Psoas muscle (tissue), 8 donors: Measurements from ENCODE around the gene TRUB1. TPM values are rescaled to one million over a fixed set of nuclear protein-coding genes. Genes with fewer than 3 reads are reported as not detected.

Experiments used
- ATAC-seq, 4 donors: fragments of 200-7000 bp; cut with Tn5 transposase; one replicate each; pipeline ENCODE4 v1.9.1; 2020; ENCODE audit warnings: moderate library complexity in 3 of 4, mild to moderate bottlenecking in 2 of 4
- DNase-seq, 2 donors: peaks; one replicate each; pipeline ENCODE4 v3.0.0-alpha.2; 2020
- H3K27ac ChIP-seq: fragments of 200-600 bp; one replicate; pipeline ENCODE4 v1.8.0; 2022
- H3K27me3 ChIP-seq, 3 donors: fragments of 200-600 bp in 1 of 3; one replicate each; pipeline versions ENCODE4 v1.6.1 to v1.8.0; 2013 to 2022; ENCODE audit warnings: low read length in 2 of 3, mild to moderate bottlenecking in 2 of 3, moderate library complexity in 1 of 3; ENCODE audit not compliant: insufficient read depth in 3 of 3
- H3K36me3 ChIP-seq, 2 donors: fragments of 200-600 bp in 1 of 2; one replicate each; pipeline versions ENCODE4 v1.6.1 to v1.8.0; 2013 to 2022; ENCODE audit warnings: low read depth in 1 of 2, mild to moderate bottlenecking in 1 of 2, moderate library complexity in 1 of 2; ENCODE audit not compliant: insufficient read depth in 1 of 2
- H3K4me1 ChIP-seq: fragments of 200-600 bp; one replicate; pipeline ENCODE4 v1.8.0; 2022
- H3K4me3 ChIP-seq: fragments of 200-600 bp; one replicate; pipeline ENCODE4 v1.8.0; 2022; ENCODE audit warnings: mild to moderate bottlenecking
- H3K9me3 ChIP-seq: fragments of 200-600 bp; one replicate; pipeline ENCODE4 v1.8.0; 2022
- WGBS, 3 donors: extraction: QIAGEN DNeasy Blood & Tissue Kit; methylation state at CpG; one replicate each; pipeline versions ENCODE4 v1.1.6 to v1.1.7; 2013; 5-methylcytosine and 5-hydroxymethylcytosine counted together
- intact Hi-C, 2 donors: fragments of 100-400 bp; cut with DNase I; formaldehyde crosslinking; loops; one replicate each; pipeline versions ENCODE4 v1.11.0 to v1.14.2; 2022
- polyA plus RNA-seq, 3 donors: library from polyadenylated mRNA; stranded (reverse); fragments of 200-250 nt; gene quantifications; one replicate each; pipeline ENCODE4 v1.2.3, GENCODE V29; 2013
- total RNA-seq, 4 donors: library from RNA; stranded (reverse); fragmentation: NEBNext Ultra II Directional in 2 of 4; extraction: Animal tissue kit (Norgen Biotek cat#: 25700) in 2 of 4; gene quantifications; one replicate each; pipeline versions ENCODE4 v1.2.1 to v1.2.4, GENCODE V29; 2021 to 2023
- TF ChIP-seq, protein P1 (sequence below): fragments of 200-600 bp; IDR thresholded peaks from one replicate; pipeline ENCODE4 v1.8.0; 2022; ENCODE audit warnings: antibody characterized with exemption
- donor health status: healthy with polysubstance abuse.
- donor health status: DM: no; HTN: no; CAD: no; lungs with moderate emphysema.
- donor health status: Bipolar disorder and iron deficiency.
- donor health status: healthy.
- donor health status: DM: yes; HTN: yes; CAD: no.
- donor health status: DM: no; HTN: no; CAD: no.
- donor health status: DM: no; HTN: no; CAD: no.
- donor health status: DM: yes; HTN: yes; CAD: no.

The TRUB1 gene
- total and polyA plus RNA-seq, 7 donors, result 3.3 to 8.9 (median 8.4) TPM

DNA sequence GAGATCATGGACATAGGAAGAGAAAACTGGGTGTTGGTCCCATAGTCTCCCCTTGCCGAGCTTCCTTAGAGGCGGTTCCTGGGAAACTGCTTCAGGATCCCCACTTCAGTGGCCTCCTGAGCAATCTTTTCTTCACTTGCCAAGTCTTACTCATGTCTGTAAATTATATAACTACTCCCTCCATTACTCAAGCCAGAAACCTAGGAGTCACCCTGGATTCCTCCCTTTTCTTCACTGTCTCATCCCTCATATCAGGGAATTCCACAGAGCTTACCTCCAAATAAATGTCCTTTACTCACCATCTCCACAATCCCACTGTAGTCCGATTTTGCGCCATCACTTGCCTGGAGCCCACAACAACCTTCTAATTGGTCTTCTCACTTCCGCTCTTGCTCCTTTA is 29.1 kb upstream of the TRUB1 start:
- Histone ChIP-seq H3K36me3 (no peaks in the 10 kb centered on the region), H3K9me3 (no peaks in the 10 kb centered on the region), H3K4me1 (no peaks in the 10 kb centered on the region), H3K27me3 (no peaks in the 10 kb centered on the region), H3K27ac (no peak overlapping the region), H3K4me3 (no peak overlapping the region)
- ATAC-seq (no peak), DNase-seq (no peak)
- intact Hi-C loops, result no loop called here
- 88 to 97% (median 90%) methylated on average over 5 of the region's 5 CpGs for WGBS, 3 donors
- TF ChIP-seq, protein P1, sequence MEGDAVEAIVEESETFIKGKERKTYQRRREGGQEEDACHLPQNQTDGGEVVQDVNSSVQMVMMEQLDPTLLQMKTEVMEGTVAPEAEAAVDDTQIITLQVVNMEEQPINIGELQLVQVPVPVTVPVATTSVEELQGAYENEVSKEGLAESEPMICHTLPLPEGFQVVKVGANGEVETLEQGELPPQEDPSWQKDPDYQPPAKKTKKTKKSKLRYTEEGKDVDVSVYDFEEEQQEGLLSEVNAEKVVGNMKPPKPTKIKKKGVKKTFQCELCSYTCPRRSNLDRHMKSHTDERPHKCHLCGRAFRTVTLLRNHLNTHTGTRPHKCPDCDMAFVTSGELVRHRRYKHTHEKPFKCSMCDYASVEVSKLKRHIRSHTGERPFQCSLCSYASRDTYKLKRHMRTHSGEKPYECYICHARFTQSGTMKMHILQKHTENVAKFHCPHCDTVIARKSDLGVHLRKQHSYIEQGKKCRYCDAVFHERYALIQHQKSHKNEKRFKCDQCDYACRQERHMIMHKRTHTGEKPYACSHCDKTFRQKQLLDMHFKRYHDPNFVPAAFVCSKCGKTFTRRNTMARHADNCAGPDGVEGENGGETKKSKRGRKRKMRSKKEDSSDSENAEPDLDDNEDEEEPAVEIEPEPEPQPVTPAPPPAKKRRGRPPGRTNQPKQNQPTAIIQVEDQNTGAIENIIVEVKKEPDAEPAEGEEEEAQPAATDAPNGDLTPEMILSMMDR, result no peak

DNA sequence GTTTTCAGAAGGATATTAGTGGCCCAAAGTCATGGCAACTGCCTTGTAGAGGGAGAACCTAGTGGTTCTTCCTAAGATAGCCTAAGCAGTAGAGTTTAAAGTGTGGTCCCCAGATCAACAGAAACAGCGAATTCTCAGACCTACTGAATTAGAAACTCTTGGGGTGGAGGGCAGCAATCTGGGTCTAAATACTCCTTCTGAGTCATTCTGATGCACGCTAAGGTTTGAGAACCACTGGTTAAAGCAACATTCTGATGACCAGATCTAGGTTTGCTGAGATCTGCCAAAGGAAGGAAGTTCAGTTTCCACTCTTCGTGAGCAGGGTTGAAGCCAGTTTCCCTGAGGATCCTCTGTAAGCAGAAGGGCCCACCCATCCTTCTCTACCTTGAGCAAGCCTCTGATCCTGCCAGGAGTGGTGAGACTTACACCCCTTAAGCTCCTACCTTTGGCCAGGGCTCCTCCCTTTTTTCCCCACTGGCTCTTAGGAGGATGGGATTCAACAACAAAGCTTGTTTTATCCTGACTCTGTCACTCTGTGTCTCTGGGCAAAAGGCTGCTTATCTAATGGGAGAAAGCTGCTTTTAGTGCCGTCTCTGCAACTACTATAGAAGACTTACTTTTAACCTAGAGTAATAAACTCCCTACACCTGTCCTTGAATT is 26.8 kb upstream of the TRUB1 start:
- no peak overlapping the region for H3K4me3 ChIP-seq
- 73 to 77% (median 76%) methylated on average over 4 of the region's 4 CpGs for WGBS, 3 donors

DNA sequence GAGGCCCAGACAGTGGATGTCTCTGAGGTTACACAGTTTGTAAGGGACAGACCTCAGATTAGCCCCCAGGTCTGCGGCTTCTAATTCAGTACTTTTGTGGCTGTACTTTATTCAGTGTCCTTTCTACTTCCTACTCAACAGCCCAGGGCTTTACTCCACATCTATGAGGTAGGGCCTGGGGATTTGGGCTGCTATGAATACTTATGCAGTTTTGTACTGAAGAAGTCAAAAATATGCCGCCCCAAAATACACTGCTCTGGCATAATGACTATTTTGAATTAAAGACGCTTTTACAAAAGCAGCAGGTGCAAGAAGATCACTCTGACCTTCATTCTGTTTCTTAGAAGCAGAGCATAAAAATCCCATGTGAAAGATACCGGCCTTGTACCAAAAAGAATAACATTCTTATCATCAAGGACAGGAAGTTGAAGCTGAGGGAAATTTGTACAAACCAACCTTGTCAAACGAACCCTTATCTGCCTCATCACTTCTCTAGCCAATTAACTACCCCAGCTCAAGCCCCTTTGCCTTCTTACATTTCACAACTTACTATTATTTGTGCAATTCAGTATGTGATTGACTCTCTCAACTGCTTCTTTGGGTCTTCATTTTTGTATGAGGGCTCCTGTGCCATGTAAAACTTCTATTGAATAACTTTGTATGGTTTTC is 26.1 kb upstream of the TRUB1 start:
- intact Hi-C loops, result no loop called here
- Histone ChIP-seq H3K4me3 (no peak overlapping the region), H3K27me3 (no peaks in the 10 kb centered on the region), H3K27ac (no peak overlapping the region), H3K4me1 (no peaks in the 10 kb centered on the region), H3K36me3 (no peaks in the 10 kb centered on the region), H3K9me3 (no peaks in the 10 kb centered on the region)
- 64 to 77% (median 69%) methylated on average over 5 of the region's 5 CpGs for WGBS, 3 donors
- TF ChIP-seq, protein P1, result no peak
- no peak for ATAC-seq
- no peak for DNase-seq

More for the DNA sequence above, 26.8 kb upstream of the TRUB1 start:
- DNase-seq (no peak), ATAC-seq (no peak)
- Histone ChIP-seq H3K36me3 (no peaks in the 10 kb centered on the region), H3K4me1 (no peaks in the 10 kb centered on the region), H3K27ac (no peak overlapping the region), H3K27me3 (no peaks in the 10 kb centered on the region), H3K9me3 (no peaks in the 10 kb centered on the region)
- TF ChIP-seq, protein P1, result no peak
- intact Hi-C loops, result no loop called here

DNA sequence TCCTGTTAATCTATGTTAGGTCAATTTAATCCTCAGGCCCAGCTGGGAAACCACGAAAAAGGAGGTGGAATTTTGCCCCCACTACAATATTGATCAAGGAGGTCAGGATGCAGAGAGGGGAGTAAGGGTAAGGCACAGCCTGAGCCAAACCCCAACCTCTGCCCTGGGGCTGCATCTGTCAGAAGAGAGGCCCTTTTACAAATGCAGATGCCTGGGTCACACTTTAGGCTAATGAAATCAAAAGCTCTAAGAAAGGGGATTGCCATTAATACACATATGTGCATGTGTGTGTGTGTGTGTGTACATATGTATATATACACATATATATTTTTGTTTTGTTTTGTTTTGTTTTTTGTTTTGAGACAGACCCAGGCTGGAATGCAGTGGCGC is 25.5 kb upstream of the TRUB1 start:
- H3K27me3 ChIP-seq, result no peaks in the 10 kb centered on the region
- no peak for ATAC-seq
- H3K4me3 ChIP-seq, result no peak overlapping the region
- no peaks in the 10 kb centered on the region for H3K36me3 ChIP-seq
- no peak for DNase-seq
- H3K27ac ChIP-seq, result no peak overlapping the region
- H3K4me1 ChIP-seq, result no peaks in the 10 kb centered on the region
- WGBS, 3 donors, result 68 to 79% (median 74%) methylated on average over 2 of the region's 2 CpGs
- H3K9me3 ChIP-seq, result no peaks in the 10 kb centered on the region
- TF ChIP-seq, protein P1, result no peak
- intact Hi-C loops, result no loop called here
